ENCODE data around the gene FZD2.
"Not testable (repeated sequence)": the region's sequence is repeated elsewhere in the genome, so short reads cannot be mapped to it uniquely, and the experiment has no call there.

FZD2 gene

DNA sequence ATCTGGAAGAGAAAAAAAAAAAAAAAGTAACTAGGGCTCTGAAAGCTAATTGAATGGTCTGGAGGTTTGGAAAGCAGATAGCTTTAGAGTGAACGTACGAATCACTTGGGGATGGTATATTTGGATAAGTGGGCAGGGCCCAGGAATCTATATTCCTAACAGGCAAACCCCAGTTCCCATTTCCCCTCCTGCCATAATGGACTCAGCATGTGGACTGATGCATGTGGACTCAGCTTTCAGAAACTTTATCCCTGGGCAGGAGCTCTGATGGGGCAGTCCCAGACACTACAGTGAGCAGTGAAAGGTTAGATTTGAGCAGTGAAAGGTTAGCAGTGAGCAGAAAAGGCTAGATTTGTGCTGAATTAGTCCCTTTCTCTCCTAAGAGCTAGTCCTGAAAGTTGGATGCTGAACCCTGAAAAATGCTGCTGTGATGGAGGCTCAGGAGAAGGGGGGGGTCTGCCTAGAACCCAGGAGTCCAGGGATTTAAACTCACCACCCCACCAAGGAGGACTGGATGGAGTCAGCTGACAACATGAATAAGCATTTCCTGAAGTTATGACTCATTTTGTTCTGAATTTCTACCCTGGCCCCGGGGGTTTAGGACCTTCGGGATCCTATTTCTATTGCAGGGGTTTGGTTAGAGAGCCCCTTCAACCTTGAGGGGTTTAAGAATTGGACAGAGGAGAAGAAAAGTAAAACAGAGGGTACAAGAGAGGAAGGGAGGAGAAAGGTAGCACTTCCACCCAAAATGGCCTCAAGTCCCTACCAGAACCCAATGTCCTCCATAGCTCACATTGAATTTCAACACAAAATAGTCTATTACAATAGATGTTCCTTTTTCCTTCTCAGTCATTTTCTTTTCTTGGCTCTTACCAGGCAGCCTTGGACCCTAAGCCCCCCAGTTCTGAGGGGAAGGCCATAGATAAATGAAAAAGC is 10.3 kb upstream of the FZD2 start:
- no peak for DNase-seq (ENCODE audit: low read depth in 1 of 2, low spot score in 1 of 2)

DNA sequence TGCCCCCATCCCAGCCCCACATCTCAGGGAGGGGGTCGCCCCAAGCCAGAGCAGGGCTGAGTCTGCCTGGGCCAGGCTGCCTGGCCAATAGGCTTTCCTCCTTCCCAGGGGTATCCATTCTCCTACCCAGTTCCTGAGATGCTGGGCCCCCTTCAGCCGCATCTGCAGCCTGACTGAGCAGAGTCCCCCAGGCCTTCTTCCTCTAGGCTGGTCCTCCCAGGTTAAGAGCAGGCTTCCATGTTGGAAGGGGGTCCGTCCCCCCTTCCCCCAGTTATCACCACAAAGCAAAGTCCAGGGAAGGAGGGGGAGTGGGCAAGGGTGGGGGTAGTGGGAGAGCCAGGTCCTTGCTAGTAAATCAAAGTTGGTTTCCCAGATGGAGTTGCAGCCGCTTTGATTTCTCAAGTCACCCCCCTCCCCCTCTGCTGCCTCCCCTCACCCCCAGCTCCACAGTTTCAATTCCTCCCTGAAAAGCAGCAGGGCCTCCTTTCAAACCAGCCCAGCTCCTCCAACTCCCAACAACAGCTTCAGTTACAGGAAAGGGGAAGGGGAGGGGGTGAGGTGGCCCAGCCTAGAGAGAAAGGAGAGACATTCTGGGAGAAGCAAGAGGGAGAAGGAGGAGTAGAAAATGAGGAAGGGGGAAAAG is 9.5 kb upstream of the FZD2 start:
- DNase-seq (ENCODE audit: low read depth in 1 of 2, low spot score in 1 of 2), result no peak

DNA sequence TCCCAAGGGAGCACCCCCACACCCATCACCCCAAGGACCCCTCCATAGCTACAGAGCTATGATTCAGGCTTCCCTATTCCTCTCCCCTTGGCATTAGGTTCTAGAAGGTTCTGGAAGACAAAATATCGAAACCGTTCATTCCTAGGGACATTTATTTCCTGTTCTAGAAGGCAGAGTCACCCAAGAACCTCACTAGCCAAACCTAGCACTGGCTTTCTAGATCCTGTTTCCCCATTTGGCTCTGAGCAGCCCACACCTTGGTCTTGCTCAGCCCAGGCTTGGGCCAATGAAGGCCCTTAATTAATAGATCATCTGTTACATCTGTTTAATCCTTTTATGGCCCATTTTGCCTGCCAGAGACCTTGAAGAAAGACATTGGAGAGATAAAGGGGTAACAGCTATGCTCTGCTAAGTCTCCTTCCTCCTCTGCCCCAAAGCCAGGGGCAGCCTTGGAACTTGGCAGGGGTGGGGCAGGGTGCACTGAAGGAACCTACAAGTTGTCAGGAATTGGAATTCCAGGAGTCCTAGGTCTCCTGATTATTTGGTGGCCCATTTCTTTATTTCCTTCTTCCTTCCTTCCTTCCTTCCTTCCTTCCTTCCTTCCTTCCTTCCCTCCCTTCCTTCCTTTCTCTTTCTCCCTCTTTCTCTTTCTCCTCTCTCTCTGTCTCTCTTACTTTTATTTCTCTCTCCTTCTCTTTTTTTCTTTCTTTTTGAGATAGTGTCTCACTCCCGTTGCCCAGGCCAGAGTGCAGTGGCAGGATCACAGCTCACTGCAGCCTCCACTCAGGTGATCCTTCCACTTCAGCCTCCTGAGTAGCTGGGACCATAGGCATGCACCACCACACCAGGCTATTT is 8.7 kb upstream of the FZD2 start:
- DNase-seq (ENCODE audit: low read depth in 1 of 2, low spot score in 1 of 2), result no peak

DNA sequence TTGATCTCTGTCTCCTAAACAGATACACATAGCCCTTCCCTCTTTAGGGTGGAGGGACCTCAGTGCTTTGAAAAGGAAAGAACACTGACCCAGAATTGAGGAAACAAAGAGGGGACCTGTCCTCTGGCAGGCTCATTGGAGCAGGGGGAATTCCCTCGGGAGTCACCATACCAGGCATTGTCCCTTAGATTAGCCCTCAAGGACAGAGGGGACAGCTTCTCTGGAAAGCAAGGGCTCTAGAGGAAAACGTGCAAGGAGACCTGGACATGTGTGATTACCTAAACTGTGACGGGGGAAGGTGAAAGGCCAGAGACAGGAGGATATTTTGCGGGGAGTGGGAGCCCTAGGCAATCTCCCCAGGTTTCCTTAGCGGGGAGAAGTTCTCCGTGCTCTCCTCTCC is 7.6 kb upstream of the FZD2 start:
- no peak for DNase-seq (ENCODE audit: low read depth in 1 of 2, low spot score in 1 of 2)

DNA sequence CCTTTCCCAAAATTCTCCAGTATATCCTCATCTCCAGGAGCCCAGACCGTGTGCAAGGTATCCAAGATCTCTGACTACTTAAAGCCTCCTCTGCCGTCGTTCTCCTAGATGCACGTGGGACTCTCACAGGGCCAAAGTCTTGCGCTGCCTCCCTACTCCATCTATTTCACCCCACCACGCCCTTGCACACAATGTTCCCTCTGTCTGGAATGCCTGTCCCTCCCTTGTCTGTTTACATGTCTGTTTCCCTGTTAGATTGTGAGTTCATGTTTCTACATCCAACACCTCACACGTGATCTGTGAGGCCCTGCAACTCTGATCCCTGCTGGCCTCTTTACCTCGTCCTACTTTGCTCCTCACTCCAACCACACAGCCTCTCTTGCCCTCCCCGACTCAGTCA is 4.9 kb upstream of the FZD2 start:
- no peak for DNase-seq (ENCODE audit: low read depth in 1 of 2, low spot score in 1 of 2)

DNA sequence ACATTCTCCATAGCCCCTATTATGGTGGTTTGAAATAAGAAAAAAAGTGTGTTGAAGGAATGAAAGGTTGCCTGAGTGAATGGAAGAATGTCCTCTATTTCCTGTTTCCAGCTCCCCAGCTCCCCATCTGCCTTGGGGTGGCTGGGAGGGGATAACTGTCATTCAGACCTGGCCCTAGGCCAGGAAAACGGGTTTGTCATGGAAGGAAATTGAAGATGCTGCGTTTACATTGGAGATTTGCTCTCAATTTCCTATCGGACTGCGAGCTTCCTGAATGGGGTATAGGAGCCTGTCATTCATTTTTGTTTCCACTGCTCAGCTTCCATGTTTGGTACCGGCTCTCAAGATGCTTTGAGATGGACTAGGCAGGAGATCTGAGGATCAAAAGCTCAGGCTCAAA is 2.2 kb upstream of the FZD2 start:
- DNase-seq (ENCODE audit: low read depth in 1 of 2, low spot score in 1 of 2), result no peak

DNA sequence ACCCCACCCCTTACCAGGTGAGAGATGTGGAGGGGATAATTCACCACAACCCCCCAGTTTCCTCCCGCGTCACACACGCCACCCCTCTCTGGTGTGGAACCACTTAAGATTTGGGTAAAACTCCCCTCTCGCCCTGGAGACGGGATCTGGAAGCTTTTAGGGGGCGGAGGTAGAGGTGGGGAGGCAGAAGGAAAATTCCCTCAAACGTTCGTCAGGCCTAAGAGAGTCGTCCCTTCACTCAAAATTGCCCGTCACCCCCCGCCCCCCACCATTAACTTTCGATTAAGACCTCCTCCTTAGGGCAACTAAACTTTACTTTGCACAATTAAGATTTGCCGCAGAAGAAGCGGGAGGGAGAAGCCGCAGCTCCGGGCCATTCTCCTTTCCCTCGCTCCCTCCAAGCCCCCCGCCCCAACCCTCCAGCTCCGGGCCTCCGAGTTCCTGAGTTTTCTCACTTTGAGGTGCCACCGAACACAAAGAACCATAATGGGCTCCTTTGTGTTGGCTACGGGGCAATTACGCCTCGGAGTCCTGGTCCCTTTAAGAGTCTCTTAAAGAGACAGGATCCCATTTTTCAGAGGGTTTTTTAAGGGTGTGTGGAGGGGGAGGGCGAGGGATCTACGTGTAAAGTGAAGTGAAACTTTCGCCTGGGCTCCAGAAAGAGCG is 985 bp upstream of the FZD2 start:
- no peak for DNase-seq (ENCODE audit: low read depth in 1 of 2, low spot score in 1 of 2)

DNA sequence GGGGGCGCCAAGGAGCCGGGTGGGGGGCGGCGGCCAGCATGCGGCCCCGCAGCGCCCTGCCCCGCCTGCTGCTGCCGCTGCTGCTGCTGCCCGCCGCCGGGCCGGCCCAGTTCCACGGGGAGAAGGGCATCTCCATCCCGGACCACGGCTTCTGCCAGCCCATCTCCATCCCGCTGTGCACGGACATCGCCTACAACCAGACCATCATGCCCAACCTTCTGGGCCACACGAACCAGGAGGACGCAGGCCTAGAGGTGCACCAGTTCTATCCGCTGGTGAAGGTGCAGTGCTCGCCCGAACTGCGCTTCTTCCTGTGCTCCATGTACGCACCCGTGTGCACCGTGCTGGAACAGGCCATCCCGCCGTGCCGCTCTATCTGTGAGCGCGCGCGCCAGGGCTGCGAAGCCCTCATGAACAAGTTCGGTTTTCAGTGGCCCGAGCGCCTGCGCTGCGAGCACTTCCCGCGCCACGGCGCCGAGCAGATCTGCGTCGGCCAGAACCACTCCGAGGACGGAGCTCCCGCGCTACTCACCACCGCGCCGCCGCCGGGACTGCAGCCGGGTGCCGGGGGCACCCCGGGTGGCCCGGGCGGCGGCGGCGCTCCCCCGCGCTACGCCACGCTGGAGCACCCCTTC is 484 bp downstream of the FZD2 start:
- no peak for DNase-seq (ENCODE audit: low read depth in 1 of 2, low spot score in 1 of 2)

DNA sequence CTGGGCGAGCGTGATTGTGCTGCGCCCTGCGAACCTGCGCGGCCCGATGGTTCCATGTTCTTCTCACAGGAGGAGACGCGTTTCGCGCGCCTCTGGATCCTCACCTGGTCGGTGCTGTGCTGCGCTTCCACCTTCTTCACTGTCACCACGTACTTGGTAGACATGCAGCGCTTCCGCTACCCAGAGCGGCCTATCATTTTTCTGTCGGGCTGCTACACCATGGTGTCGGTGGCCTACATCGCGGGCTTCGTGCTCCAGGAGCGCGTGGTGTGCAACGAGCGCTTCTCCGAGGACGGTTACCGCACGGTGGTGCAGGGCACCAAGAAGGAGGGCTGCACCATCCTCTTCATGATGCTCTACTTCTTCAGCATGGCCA is 1.0 kb downstream of the FZD2 start:
- no peak for DNase-seq (ENCODE audit: low read depth in 1 of 2, low spot score in 1 of 2)

DNA sequence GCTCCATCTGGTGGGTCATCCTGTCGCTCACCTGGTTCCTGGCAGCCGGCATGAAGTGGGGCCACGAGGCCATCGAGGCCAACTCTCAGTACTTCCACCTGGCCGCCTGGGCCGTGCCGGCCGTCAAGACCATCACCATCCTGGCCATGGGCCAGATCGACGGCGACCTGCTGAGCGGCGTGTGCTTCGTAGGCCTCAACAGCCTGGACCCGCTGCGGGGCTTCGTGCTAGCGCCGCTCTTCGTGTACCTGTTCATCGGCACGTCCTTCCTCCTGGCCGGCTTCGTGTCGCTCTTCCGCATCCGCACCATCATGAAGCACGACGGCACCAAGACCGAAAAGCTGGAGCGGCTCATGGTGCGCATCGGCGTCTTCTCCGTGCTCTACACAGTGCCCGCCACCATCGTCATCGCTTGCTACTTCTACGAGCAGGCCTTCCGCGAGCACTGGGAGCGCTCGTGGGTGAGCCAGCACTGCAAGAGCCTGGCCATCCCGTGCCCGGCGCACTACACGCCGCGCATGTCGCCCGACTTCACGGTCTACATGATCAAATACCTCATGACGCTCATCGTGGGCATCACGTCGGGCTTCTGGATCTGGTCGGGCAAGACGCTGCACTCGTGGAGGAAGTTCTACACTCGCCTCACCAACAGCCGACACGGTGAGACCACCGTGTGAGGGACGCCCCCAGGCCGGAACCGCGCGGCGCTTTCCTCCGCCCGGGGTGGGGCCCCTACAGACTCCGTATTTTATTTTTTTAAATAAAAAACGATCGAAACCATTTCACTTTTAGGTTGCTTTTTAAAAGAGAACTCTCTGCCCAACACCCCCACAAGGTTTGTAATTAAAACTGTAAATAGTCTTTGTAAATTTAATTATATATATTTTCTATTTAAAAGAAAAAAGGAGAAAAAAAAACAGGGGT is 1.7 kb downstream of the FZD2 start:
- DNase-seq (ENCODE audit: low read depth in 1 of 2, low spot score in 1 of 2), result no peak

DNA sequence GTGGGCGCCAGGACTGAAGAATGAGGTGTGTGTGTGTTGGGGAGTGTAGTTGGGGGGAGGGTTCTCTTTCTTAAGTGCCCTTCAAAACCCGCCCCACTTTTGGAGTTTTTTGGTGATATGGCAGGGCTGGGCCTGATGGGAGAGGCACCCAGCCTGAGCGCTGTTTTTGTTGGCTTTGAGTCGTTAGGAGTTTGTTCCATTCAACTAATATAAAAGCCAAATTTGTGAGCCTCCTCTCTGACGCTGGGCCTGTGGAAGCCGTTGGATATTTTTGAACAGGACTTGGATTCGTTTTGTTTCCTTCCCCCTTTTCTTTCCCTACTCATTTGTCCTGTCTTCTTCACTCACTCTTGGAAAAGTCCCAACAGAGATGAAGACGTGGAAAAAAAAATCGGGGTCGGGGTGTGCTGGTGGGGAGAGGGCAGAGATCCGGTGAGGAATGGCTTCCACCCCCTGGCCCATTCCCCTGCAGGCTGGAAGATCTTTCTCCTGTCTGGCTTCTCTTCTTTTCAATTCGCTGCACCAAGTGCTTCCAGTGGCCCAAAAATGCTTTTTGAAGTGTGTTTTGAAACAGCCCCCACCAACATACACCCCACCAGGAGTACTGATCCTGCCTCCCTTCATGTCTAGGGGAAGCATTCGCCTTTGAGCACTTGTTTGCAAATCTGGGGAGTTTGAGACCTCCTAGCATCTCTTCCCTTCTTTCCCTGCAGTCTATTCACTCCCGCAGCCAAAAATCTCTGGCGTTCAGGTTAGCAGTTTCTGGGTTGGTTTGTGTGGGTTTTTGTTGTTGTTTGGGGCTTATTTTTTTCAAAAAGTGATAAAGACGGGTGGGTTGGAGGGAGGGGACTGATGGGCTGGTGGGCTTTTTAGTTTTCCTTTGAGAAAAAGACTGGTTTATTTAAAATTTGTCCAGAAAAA is 2.6 kb downstream of the FZD2 start:
- DNase-seq (ENCODE audit: low read depth in 1 of 2, low spot score in 1 of 2), result no peak

DNA sequence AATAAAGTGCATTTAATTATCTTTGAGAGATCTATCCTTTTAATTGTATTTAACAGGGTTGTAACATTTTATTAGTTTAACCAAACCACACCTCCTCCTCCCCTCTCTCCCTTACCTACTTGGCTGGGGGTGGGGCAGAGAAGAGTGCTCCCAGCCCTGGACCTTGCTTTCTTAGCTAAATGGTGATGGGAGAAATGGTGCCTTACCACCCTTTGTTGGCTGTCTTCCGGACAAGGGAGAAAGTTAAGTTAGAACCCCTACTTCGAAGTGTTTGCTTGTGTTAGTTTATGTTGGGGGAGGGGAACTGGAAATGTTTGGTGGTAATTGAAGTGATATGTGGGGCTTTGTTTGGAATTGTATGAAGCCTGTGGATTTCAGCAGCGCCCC is 3.9 kb downstream of the FZD2 start:
- DNase-seq (ENCODE audit: low read depth in 1 of 2, low spot score in 1 of 2), result no peak

DNA sequence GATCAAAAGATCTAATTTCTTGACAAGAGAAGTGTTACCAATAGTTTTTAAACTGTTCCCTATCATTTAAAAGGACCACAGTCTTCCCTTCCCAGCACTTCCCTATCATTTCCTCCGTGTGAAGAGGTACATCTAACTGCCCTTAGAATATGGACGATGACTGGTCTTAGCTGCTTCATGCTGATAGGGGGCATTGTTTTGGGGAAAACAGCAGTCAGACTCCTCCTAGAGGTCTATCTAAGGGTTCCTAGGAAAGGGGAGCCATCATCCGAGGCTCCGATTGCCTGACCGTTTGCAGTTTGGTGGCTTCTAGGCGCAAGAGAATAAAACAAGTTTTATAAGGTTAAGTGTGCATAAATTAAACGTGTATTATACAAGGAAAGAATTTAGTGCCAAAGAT is 7.1 kb downstream of the FZD2 start:
- no peak for DNase-seq (ENCODE audit: low read depth in 1 of 2, low spot score in 1 of 2)

DNA sequence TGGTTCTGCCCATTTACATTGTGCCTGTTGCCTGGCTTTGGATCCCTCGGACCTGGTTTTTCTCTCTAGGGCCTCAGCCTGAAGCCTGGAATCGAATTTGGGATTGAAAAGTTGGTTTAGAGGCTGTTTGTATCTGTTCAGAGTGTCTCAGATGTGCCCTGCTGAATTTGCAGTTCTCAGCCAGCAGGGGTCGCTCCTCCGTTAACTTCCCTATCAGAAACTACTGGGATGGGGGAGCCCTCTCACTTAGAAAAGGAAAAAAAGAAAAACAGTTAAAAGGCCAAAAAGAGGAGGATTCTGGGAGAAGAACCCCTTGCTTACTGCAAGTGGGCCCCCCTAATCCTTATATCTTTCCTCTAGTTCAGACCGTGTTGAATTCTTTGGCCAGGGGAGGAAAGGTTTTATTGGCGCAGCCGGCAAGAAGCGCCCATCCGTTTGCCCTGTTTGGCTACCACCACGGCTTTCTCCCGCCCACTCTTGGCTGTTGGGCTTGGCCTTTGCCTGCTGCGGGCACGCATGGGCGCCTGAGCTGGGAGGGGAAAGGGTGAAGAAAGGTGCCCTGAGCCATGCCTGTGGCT is 8.7 kb downstream of the FZD2 start:
- DNase-seq (ENCODE audit: low read depth in 1 of 2, low spot score in 1 of 2), result no peak

DNA sequence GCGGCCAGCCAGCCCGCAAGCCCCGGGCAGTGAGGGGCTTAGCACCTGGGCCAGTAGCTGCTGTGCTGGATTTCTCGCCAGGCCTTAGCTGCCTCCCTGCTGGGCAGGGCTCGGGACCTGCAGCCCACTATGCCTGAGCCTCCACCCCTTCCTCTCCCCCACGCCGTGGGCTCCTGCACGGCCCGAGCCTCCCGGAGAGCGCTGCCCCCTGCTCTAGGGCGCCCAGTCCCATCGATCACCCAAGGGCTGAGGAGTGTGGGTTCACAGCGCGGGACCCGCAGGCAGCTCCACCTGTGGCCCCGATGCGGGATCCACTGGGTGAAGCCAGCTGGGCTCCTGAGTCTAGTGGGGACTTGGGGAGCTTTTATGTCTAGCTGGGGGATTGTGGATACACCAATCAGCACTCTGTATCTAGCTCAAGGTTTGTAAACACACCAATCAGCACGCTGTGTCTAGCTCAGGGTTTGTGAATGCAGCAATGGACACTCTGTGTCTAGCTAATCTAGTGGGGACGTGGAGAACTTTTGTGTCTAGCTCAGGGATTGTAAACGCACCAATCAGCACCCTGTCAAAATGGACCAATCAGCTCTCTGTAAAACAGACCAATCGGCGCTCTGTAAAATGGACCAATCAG is 11.1 kb downstream of the FZD2 start:
- not testable (repeated sequence) for DNase-seq (ENCODE audit: low read depth in 1 of 2, low spot score in 1 of 2)

DNA sequence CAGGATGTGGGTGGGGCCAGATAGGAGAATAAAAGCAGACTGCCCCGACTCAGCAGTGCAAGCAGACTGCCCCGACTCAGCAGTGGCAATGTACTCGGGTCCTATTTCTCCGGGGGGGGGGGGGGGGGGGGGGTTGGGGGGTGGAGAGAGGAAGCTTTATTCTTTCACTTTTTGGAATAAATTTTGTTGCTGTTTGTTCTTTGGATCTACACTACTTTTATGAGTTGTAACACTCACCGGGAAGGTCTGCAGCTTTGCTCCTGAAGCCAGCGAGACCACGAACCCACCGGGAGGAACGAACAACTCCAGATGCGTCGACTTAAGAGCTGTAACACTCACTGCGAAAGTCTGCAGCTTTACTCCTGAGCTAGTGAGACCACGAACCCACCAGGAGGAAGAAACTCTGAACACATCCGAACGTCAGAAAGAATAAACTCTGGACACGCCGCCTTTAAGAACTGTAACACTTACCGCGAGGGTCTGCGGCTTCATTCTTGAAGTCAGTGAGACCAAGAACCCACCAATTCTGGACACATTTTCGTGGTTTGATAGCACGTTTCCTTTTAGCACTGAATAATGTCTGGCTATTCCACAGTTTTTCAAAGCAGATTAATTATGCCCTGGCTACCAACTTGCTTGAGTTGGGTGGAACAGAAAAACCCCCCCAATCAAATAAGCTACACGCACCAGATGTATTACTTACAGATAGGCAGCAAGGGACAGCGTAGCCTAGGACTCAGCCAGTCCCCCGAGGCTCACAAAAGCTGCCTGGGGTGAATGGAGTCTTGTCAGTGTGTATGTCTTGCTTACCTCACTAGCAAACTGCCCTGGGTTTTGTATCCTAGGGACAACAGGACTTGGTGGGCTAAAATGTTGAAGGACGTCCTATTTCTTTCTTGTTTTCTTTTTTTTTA is 11.9 kb downstream of the FZD2 start:
- no peak for DNase-seq (ENCODE audit: low read depth in 1 of 2, low spot score in 1 of 2)

DNA sequence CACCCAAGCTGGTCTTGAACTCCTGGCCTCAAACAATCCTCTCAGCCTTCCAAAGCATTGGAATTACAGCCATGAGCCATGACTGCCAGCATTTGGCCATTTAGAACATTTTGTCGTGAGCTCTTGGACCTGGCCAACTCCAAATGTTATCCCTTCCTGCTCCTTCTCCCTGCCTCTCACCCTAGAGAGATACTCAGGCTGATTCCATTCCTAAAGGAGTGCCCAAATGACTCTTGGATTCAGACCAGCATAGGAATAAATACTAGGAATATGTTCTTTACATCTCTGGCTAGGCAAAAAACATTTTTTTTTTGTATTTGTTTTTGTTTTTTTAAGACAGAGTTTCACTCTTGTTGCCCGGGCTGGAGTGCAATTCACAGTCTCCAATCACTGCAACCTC is 15.5 kb downstream of the FZD2 start:
- DNase-seq (ENCODE audit: low read depth in 1 of 2, low spot score in 1 of 2), result no peak
